Nasal cavity respiratory epithelium epithelial cell of viscerocranial mucosa (primary cell): ENCODE results near the gene MIGA2. TPM values are rescaled to one million over a fixed set of nuclear protein-coding genes. Genes with fewer than 3 reads are reported as not detected.

Experiments
- total RNA-seq: library from RNA; depleted of rRNA; stranded (reverse); fragments of >200 nt; gene quantifications from 2 replicates; pipeline ENCODE4 v1.2.3, GENCODE V29; 2014

The MIGA2 gene
- total RNA-seq = 18.8 and 26.9 TPM in 2 replicates

GRCh38 chr9:129036241-129036922 is at the start of gene MIGA2:
Gene MIGA2, plus strand, starts transcription at chr9:129036626. Its CDS starts 3,969 bp downstream, at chr9:129040595.

GRCh38 chr9:129028192-129028966 is 8.0 kb upstream of the MIGA2 start, which contains the start of gene SH3GLB2:
Gene SH3GLB2, minus strand, starts transcription at chr9:129028331. Its CDS starts 177 bp downstream, at chr9:129028154.

GRCh38 chr9:129080601-129081387 is 44.4 kb downstream of the MIGA2 start, which contains the start of gene DOLPP1:
Gene DOLPP1, plus strand, starts transcription at chr9:129081111. Its CDS starts 21 bp downstream, at chr9:129081132.

GRCh38 chr9:129110740-129111527 is 74.5 kb downstream of the MIGA2 start, which contains the start of the genes CRAT and PTPA:
Gene CRAT, minus strand, starts transcription at chr9:129110793. Its CDS starts 284 bp downstream, at chr9:129110509.
Gene PTPA, plus strand, starts transcription at chr9:129111415. Its CDS starts 186 bp downstream, at chr9:129111601.

Other genes starting within 250 kb of the MIGA2 start
- 12.0 and 18.2 TPM in 2 replicates for gene TBC1D13, start 249.4 kb upstream of the MIGA2 start, total RNA-seq
- 17.6 and 34.9 TPM in 2 replicates for gene ENDOG, start 218.1 kb upstream of the MIGA2 start, total RNA-seq
- gene SPOUT1, start 206.8 kb upstream of the MIGA2 start, total RNA-seq = 11.3 and 18.1 TPM in 2 replicates
- gene KYAT1, start 154.7 kb upstream of the MIGA2 start, total RNA-seq = 8.2 and 9.1 TPM in 2 replicates
- 294 and 307 TPM in 2 replicates for gene LRRC8A, start 154.5 kb upstream of the MIGA2 start, total RNA-seq
- 1.3 and 1.7 TPM in 2 replicates for gene PHYHD1, start 115.6 kb upstream of the MIGA2 start, total RNA-seq
- gene DOLK, start 89.0 kb upstream of the MIGA2 start, total RNA-seq = 20.8 and 21.0 TPM in 2 replicates
- 42.7 and 81.1 TPM in 2 replicates for gene NUP188, start 88.9 kb upstream of the MIGA2 start, total RNA-seq
- gene SH3GLB2, start 8.3 kb upstream of the MIGA2 start, total RNA-seq = 46.5 and 60.2 TPM in 2 replicates
- 12.2 and 16.4 TPM in 2 replicates for gene DOLPP1, start 44.5 kb downstream of the MIGA2 start, total RNA-seq
- 12.6 and 37.2 TPM in 2 replicates for gene CRAT, start 74.2 kb downstream of the MIGA2 start, total RNA-seq
- gene PTPA, start 74.8 kb downstream of the MIGA2 start, total RNA-seq = 50.9 and 68.9 TPM in 2 replicates
- 15.7 and 25.8 TPM in 2 replicates for gene IER5L, start 141.6 kb downstream of the MIGA2 start, total RNA-seq